OCI-LY1 (cell line): Measurements from ENCODE around the gene SASS6.
"Not testable (repeated sequence)": the region's sequence is repeated elsewhere in the genome, so short reads cannot be mapped to it uniquely, and the experiment has no call there.

Experiments
- EZH2 ChIP-seq: fragments of 200-600 bp; sonication (generic), shearing (Covaris generic); IDR thresholded peaks from 2 replicates; pipeline ENCODE4 v1.8.0; 2017; ENCODE audit warnings: borderline replicate concordance, mixed run types, mild to moderate bottlenecking, antibody characterized with exemption, low read length, moderate library complexity, mixed read lengths
- TF ChIP-seq, protein P1 (sequence below): fragments of 200-600 bp; sonication (generic), shearing (Covaris generic); IDR thresholded peaks from 2 replicates; pipeline ENCODE4 v1.5.1; 2017; ENCODE audit warnings: mild to moderate bottlenecking, antibody characterized with exemption, low read length, moderate library complexity, mixed read lengths

DNA sequence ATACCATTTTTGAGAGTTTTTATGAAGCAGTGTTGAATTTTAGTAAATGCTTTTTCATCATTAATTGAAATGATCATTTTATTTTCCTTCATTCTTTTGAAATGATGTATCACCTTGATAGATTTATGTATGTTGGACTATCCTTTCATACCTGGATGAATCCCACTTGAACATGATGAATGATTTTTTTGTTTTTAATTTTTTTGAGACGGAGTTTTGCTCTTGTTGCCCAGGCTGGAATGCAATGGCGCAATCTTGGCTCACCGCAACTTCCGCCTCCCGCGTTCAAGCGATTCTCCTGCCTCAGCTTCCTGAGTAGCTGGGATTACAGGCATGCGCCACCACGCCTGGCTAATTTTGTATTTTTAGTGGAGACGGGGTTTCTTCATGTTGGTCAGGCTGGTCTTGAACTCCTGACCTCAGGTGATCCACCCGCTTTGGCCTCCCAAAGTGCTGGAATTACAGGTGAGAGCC lies 85.5 kb downstream of the SASS6 start:
- TF ChIP-seq, protein P1, sequence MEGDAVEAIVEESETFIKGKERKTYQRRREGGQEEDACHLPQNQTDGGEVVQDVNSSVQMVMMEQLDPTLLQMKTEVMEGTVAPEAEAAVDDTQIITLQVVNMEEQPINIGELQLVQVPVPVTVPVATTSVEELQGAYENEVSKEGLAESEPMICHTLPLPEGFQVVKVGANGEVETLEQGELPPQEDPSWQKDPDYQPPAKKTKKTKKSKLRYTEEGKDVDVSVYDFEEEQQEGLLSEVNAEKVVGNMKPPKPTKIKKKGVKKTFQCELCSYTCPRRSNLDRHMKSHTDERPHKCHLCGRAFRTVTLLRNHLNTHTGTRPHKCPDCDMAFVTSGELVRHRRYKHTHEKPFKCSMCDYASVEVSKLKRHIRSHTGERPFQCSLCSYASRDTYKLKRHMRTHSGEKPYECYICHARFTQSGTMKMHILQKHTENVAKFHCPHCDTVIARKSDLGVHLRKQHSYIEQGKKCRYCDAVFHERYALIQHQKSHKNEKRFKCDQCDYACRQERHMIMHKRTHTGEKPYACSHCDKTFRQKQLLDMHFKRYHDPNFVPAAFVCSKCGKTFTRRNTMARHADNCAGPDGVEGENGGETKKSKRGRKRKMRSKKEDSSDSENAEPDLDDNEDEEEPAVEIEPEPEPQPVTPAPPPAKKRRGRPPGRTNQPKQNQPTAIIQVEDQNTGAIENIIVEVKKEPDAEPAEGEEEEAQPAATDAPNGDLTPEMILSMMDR: not testable (repeated sequence)
- not testable (repeated sequence) for TF ChIP-seq EZH2
